GM23338 (cell line): ENCODE measurements around the gene GPC5. TPM values are rescaled to one million over a fixed set of nuclear protein-coding genes. Genes with fewer than 3 reads are reported as not detected.

ENCODE experiments used
- ATAC-seq: fragments of 200-7000 bp; cut with Tn5 transposase; 3 replicates; pipeline ENCODE4 v1.9.1; 2020
- DNase-seq: peaks from one replicate; pipeline ENCODE4 v3.0.0-alpha.2; 2015; ENCODE audit warnings: low spot score
- H2AFZ ChIP-seq: fragments of 200-600 bp; sonication (generic); 2 replicates; pipeline ENCODE4 v1.8.0; 2016; ENCODE audit warnings: antibody characterized with exemption, mild to moderate bottlenecking, moderate library complexity
- H3F3A ChIP-seq: fragments of 200-600 bp; sonication (generic); replicated peaks from 2 replicates; pipeline ENCODE4 v1.8.0; 2017; ENCODE audit warnings: antibody characterized with exemption, mixed run types, low read depth
- H3K27ac ChIP-seq: fragments of 200-600 bp; sonication (generic); 2 replicates; pipeline ENCODE4 v1.6.1; 2016; ENCODE audit warnings: low read depth
- H3K27me3 ChIP-seq: fragments of 200-600 bp; sonication (generic); 2 replicates; pipeline ENCODE4 v1.8.0; 2016; ENCODE audit warnings: mild to moderate bottlenecking, mixed run types, moderate library complexity; ENCODE audit not compliant: insufficient read depth
- H3K36me3 ChIP-seq: fragments of 200-600 bp; sonication (generic); 2 replicates; pipeline ENCODE4 v1.8.0; 2016; ENCODE audit warnings: mild to moderate bottlenecking; ENCODE audit not compliant: insufficient read depth
- H3K4me1 ChIP-seq: fragments of 200-600 bp; sonication (generic); 2 replicates; pipeline ENCODE4 v1.8.0; 2016; ENCODE audit warnings: mild to moderate bottlenecking, moderate library complexity; ENCODE audit not compliant: insufficient read depth
- H3K4me2 ChIP-seq: fragments of 200-600 bp; sonication (generic); 2 replicates; pipeline ENCODE4 v1.7.1; 2017; ENCODE audit warnings: mixed run types
- H3K4me3 ChIP-seq: fragments of 200-600 bp; sonication (generic); 2 replicates; pipeline ENCODE4 v1.6.1; 2016; ENCODE audit warnings: mixed run types
- H3K79me2 ChIP-seq: fragments of 200-600 bp; sonication (generic); replicated peaks from 2 replicates; pipeline ENCODE4 v1.8.0; 2017; ENCODE audit warnings: mild to moderate bottlenecking; ENCODE audit not compliant: insufficient read depth
- H3K9me2 ChIP-seq: fragments of 200-600 bp; sonication (generic); 2 replicates; pipeline ENCODE4 v1.8.0; 2017; ENCODE audit not compliant: insufficient read depth
- H4K20me1 ChIP-seq: fragments of 200-600 bp; sonication (generic); replicated peaks from 2 replicates; pipeline ENCODE4 v1.8.0; 2017; ENCODE audit warnings: mild to moderate bottlenecking; ENCODE audit not compliant: insufficient read depth
- H3K27ac Mint-ChIP-seq: 2 replicates; pipeline ENCODE4 v1.8.0; 2020; ENCODE audit warnings: inconsistent platforms, mild to moderate bottlenecking, moderate library complexity, mixed read lengths
- H3K27me3 Mint-ChIP-seq: 3 replicates; pipeline ENCODE4 v1.8.0; 2022; ENCODE audit warnings: low read depth, mild to moderate bottlenecking, moderate library complexity, mixed read lengths, inconsistent platforms; ENCODE audit not compliant: insufficient read depth, poor library complexity
- H3K36me3 Mint-ChIP-seq: 3 replicates; pipeline ENCODE4 v1.8.0; 2021; ENCODE audit warnings: low read depth, mild to moderate bottlenecking, inconsistent platforms, moderate library complexity, mixed read lengths
- H3K4me1 Mint-ChIP-seq: 3 replicates; pipeline ENCODE4 v1.8.0; 2020; ENCODE audit warnings: mild to moderate bottlenecking, inconsistent platforms, mixed read lengths
- H3K4me3 Mint-ChIP-seq: 3 replicates; pipeline ENCODE4 v1.8.0; 2021; ENCODE audit warnings: moderate library complexity, mild to moderate bottlenecking, inconsistent platforms, mixed read lengths
- H3K9me3 Mint-ChIP-seq: 3 replicates; pipeline ENCODE4 v1.8.0; 2020; ENCODE audit warnings: moderate library complexity, mild to moderate bottlenecking, inconsistent platforms, mixed read lengths
- CREB1 ChIP-seq: fragments of 250-450 bp; sonication (Bioruptor Pico); IDR thresholded peaks from 2 replicates; pipeline ENCODE4 v1.5.0; 2020; ENCODE audit warnings: low read depth, mild to moderate bottlenecking, moderate library complexity
- EZH2 ChIP-seq: fragments of 200-600 bp; sonication (generic); IDR thresholded peaks from one replicate; pipeline ENCODE4 v1.8.0; 2017; ENCODE audit warnings: antibody characterized with exemption, mild to moderate bottlenecking, low read depth; ENCODE audit not compliant: unreplicated experiment
- EZH2phosphoT487 ChIP-seq: fragments of 200-600 bp; sonication (generic); IDR thresholded peaks from one replicate; pipeline ENCODE4 v1.8.1; 2018; ENCODE audit warnings: antibody characterized with exemption; ENCODE audit not compliant: unreplicated experiment
- JUNB ChIP-seq: IDR thresholded peaks from one replicate; pipeline ENCODE4 v1.6.1; 2016; ENCODE audit warnings: antibody characterized with exemption; ENCODE audit not compliant: unreplicated experiment
- NANOG ChIP-seq: IDR thresholded peaks from 2 replicates; pipeline ENCODE4 v1.6.1; 2016; ENCODE audit warnings: antibody characterized with exemption, borderline replicate concordance
- STAT1 ChIP-seq: IDR thresholded peaks from one replicate; pipeline ENCODE4 v1.6.1; 2016; ENCODE audit warnings: antibody characterized with exemption; ENCODE audit not compliant: unreplicated experiment
- ZNF114 ChIP-seq: fragments of 250-450 bp; sonication (Bioruptor Pico); IDR thresholded peaks from 2 replicates; pipeline ENCODE4 v1.5.0; 2020; ENCODE audit warnings: mild to moderate bottlenecking, moderate library complexity
- polyA plus RNA-seq: library from polyadenylated mRNA; unstranded; fragments of >200 nt; fragmentation: Nextera tagmentation; extraction: Ambion mirVana; gene quantifications from 2 replicates; pipeline ENCODE4 v1.2.1, GENCODE V29; 2016
- total RNA-seq: library from RNA; depleted of rRNA; stranded (reverse); fragments of >200 nt; shearing (Covaris generic); gene quantifications from 2 replicates; pipeline ENCODE4 v1.2.3, GENCODE V29; 2014
- TF ChIP-seq, protein P1 (sequence below): IDR thresholded peaks from one replicate; pipeline ENCODE4 v1.6.1; 2018; ENCODE audit warnings: antibody characterized with exemption; ENCODE audit not compliant: unreplicated experiment
- TF ChIP-seq, protein P2 (sequence below), 2 experiments: fragments of 200-600 bp in 1 of 2; sonication (generic) in 1 of 2; conservative IDR thresholded peaks; 2 replicates each; pipeline versions ENCODE4 v1.5.1 to v1.6.1; 2016 to 2017; ENCODE audit warnings: antibody characterized with exemption in 2 of 2, low read depth in 2 of 2, mild to moderate bottlenecking in 2 of 2, moderate library complexity in 1 of 2
- TF ChIP-seq, protein P3 (sequence below): IDR thresholded peaks from 2 replicates; pipeline ENCODE4 v1.6.1; 2016; ENCODE audit warnings: antibody characterized with exemption

Gene GPC5
- total and polyA plus RNA-seq, 2 experiments from 2014 or later: 0.95 to 1.1 TPM

- TF ChIP-seq, protein P1, sequence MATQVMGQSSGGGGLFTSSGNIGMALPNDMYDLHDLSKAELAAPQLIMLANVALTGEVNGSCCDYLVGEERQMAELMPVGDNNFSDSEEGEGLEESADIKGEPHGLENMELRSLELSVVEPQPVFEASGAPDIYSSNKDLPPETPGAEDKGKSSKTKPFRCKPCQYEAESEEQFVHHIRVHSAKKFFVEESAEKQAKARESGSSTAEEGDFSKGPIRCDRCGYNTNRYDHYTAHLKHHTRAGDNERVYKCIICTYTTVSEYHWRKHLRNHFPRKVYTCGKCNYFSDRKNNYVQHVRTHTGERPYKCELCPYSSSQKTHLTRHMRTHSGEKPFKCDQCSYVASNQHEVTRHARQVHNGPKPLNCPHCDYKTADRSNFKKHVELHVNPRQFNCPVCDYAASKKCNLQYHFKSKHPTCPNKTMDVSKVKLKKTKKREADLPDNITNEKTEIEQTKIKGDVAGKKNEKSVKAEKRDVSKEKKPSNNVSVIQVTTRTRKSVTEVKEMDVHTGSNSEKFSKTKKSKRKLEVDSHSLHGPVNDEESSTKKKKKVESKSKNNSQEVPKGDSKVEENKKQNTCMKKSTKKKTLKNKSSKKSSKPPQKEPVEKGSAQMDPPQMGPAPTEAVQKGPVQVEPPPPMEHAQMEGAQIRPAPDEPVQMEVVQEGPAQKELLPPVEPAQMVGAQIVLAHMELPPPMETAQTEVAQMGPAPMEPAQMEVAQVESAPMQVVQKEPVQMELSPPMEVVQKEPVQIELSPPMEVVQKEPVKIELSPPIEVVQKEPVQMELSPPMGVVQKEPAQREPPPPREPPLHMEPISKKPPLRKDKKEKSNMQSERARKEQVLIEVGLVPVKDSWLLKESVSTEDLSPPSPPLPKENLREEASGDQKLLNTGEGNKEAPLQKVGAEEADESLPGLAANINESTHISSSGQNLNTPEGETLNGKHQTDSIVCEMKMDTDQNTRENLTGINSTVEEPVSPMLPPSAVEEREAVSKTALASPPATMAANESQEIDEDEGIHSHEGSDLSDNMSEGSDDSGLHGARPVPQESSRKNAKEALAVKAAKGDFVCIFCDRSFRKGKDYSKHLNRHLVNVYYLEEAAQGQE: no peak
- TF ChIP-seq EZH2: no peak
Measured at GRCh38 chr13:92734545-92734944, 1336.1 kb downstream of the GPC5 start (continued).

DNA sequence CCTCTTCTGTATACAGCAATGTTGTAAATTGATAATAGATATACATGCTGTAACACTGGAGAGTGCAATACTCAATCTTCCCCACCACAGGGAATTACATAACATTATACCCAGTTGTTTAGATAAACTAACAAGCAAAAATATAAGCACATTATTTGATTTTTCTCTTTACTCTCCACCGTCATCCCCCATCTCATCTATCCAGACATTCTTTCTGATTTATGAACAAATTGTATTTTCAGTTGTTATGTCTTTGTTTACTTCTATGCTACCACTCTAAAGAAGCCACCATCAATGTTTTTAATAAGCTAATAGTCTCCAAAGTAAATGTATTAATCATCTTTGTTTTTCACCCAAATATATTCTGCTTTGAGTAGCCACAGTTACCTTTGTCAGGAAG is 1337.5 kb downstream of the GPC5 start:
- Histone ChIP-seq H3K9me2 (no peaks in the 10 kb centered on the region), H3K4me1 (no peaks in the 10 kb centered on the region), H3K27me3 (no peaks in the 10 kb centered on the region), H4K20me1 (no peaks in the 10 kb centered on the region), H3F3A (no peaks in the 10 kb centered on the region), H2AFZ (no peak overlapping the region), H3K36me3 (no peaks in the 10 kb centered on the region), H3K4me3 (no peak overlapping the region), H3K4me2 (no peak overlapping the region), H3K79me2 (no peaks in the 10 kb centered on the region), H3K27ac (no peak overlapping the region)
- DNase-seq (no peak), ATAC-seq (no peak)
- H3K27ac Mint-ChIP-seq: no peak overlapping the region
- no peaks in the 10 kb centered on the region for H3K9me3 Mint-ChIP-seq
- no peaks in the 10 kb centered on the region for H3K27me3 Mint-ChIP-seq
- H3K4me1 Mint-ChIP-seq: no peaks in the 10 kb centered on the region
- H3K36me3 Mint-ChIP-seq: no peaks in the 10 kb centered on the region
- no peak overlapping the region for H3K4me3 Mint-ChIP-seq
- TF ChIP-seq ZNF114 (no peak), STAT1 (no peak), EZH2phosphoT487 (no peak), NANOG (no peak), EZH2 (no peak), JUNB (no peak), CREB1 (CRISPR knock-in tag) (no peak)
- TF ChIP-seq, protein P2, sequence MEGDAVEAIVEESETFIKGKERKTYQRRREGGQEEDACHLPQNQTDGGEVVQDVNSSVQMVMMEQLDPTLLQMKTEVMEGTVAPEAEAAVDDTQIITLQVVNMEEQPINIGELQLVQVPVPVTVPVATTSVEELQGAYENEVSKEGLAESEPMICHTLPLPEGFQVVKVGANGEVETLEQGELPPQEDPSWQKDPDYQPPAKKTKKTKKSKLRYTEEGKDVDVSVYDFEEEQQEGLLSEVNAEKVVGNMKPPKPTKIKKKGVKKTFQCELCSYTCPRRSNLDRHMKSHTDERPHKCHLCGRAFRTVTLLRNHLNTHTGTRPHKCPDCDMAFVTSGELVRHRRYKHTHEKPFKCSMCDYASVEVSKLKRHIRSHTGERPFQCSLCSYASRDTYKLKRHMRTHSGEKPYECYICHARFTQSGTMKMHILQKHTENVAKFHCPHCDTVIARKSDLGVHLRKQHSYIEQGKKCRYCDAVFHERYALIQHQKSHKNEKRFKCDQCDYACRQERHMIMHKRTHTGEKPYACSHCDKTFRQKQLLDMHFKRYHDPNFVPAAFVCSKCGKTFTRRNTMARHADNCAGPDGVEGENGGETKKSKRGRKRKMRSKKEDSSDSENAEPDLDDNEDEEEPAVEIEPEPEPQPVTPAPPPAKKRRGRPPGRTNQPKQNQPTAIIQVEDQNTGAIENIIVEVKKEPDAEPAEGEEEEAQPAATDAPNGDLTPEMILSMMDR (conservative IDR thresholded peaks at IDR 0.05; ENCODE audit: low read depth in 2 of 2): no peak
- TF ChIP-seq, protein P3, sequence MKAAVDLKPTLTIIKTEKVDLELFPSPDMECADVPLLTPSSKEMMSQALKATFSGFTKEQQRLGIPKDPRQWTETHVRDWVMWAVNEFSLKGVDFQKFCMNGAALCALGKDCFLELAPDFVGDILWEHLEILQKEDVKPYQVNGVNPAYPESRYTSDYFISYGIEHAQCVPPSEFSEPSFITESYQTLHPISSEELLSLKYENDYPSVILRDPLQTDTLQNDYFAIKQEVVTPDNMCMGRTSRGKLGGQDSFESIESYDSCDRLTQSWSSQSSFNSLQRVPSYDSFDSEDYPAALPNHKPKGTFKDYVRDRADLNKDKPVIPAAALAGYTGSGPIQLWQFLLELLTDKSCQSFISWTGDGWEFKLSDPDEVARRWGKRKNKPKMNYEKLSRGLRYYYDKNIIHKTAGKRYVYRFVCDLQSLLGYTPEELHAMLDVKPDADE: no peak
